MG63 (cell line): ENCODE results near the gene RNU1-4. TPM values are rescaled to one million over a fixed set of nuclear protein-coding genes. Genes with fewer than 3 reads are reported as not detected.
"Not testable (repeated sequence)": the region's sequence is repeated elsewhere in the genome, so short reads cannot be mapped to it uniquely, and the experiment has no call there.

Experiments used
- DNase-seq: peaks from one replicate; pipeline ENCODE4 v3.0.0-alpha.2; 2020
- H3K27me3 ChIP-seq: fragments of 250-450 bp; sonication (Bioruptor Pico); 2 replicates; pipeline ENCODE4 v1.5.1; 2020; ENCODE audit warnings: mild to moderate bottlenecking, moderate library complexity
- H3K36me3 ChIP-seq: fragments of 250-450 bp; sonication (Bioruptor Pico); 2 replicates; pipeline ENCODE4 v1.5.1; 2020; ENCODE audit warnings: mild to moderate bottlenecking, moderate library complexity
- H3K4me3 ChIP-seq: fragments of 250-450 bp; sonication (Bioruptor Pico); 2 replicates; pipeline ENCODE4 v1.5.1; 2020; ENCODE audit warnings: mild to moderate bottlenecking, moderate library complexity
- H3K9me3 ChIP-seq: fragments of 250-450 bp; sonication (Bioruptor Pico); 2 replicates; pipeline ENCODE4 v1.5.1; 2020; ENCODE audit warnings: mild to moderate bottlenecking, moderate library complexity
- total RNA-seq: library from RNA; depleted of rRNA; stranded (reverse); fragments of >200 nt; shearing (Covaris generic); gene quantifications from 2 replicates; pipeline ENCODE4 v1.2.3, GENCODE V29; 2014; ENCODE audit warnings: low replicate concordance; rRNA removed

The RNU1-4 gene
- total RNA-seq, result not detected in 2 replicates

DNA sequence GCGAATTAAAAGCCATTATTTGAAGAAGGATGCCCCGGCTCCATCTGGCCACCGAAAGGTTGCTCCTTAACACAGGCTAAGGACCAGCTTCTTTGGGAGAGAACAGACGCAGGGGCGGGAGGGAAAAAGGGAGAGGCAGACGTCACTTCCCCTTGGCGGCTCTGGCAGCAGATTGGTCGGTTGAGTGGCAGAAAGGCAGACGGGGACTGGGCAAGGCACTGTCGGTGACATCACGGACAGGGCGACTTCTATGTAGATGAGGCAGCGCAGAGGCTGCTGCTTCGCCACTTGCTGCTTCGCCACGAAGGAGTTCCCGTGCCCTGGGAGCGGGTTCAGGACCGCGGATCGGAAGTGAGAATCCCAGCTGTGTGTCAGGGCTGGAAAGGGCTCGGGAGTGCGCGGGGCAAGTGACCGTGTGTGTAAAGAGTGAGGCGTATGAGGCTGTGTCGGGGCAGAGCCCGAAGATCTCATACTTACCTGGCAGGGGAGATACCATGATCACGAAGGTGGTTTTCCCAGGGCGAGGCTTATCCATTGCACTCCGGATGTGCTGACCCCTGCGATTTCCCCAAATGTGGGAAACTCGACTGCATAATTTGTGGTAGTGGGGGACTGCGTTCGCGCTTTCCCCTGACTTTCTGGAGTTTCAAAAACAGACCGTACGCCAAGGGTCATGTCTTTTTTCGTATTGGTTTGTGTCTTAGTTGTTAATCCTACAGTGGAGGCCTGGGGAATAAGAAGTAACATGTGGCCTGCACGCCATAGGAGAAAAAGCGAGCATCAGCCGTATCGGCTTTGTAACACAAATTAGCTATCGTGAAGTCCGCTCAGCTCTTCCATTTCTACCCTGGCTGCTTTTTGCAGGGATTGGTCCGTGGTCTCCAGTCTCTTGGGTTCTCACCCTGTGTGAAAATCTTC lies at the start of gene RNU1-4:
Gene RNU1-4, plus strand, starts transcription at position 470 of the 918 bp plus-strand sequence.
- not testable (repeated sequence) for H3K27me3 ChIP-seq, H3K36me3 ChIP-seq

DNA sequence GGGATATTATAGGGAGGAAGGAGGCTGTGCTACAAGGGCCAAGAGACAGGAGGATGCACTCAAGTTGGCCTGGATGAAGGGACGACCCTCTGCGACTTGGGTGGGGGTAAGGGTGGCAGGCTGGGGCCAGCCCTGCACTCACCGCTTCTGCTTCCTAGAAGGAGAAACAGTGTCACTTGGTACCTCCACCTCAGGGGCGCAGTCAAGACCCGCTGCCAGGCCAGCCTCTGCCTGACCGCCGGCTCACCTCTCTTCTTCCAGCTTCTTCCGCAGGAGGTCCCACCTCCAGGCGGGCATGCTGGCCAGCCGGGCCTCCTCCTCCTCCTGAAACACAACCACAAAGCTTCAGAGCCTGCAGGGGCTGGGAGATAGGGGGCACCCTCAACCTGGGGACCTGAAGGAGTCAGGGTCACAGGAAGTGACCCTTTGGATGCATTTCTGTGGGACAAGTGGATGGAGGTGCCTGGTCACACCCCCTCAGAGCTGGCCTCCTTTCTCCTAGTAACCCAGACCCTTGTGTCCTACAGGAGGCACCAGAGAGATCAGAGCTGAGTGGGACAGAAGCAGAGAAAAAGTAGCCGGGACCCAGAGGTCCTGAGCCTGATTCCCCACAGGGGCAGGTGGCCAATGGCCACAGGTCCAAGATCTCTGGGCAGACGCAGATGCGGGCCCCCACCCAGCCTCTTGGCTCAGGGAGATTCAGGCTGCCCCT lies 49.2 kb upstream of the RNU1-4 start:
- H3K27me3 ChIP-seq, H3K36me3 ChIP-seq, DNase-seq: not testable (repeated sequence)

More for the DNA sequence above, at the start of gene RNU1-4:
- not testable (repeated sequence) for DNase-seq, H3K4me3 ChIP-seq, H3K9me3 ChIP-seq

DNA sequence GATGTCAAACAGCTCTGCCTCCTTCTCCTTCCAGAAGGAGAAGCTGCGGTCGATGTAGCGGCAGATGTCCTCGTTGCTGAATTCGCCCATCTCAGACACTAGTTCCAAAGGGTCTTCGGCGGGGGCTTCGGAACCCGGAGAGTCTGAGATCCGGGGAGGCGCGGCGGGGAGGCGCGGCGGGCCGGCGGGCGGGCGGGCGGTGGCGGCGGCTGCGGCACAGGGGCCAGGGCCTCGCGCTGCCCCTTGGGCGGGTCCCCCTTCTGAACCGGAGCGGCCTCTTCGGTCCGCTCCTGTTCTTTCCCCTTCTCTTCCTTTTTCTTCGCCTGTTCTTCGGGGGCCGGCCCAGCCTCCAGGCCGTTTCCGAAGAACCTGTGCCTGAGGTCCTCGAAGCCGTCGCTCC lies 48.0 kb upstream of the RNU1-4 start:
- H3K4me3 ChIP-seq, H3K27me3 ChIP-seq, DNase-seq, H3K9me3 ChIP-seq, H3K36me3 ChIP-seq: not testable (repeated sequence)

More for the DNA sequence above, 49.2 kb upstream of the RNU1-4 start:
- not testable (repeated sequence) for H3K9me3 ChIP-seq, H3K4me3 ChIP-seq

DNA sequence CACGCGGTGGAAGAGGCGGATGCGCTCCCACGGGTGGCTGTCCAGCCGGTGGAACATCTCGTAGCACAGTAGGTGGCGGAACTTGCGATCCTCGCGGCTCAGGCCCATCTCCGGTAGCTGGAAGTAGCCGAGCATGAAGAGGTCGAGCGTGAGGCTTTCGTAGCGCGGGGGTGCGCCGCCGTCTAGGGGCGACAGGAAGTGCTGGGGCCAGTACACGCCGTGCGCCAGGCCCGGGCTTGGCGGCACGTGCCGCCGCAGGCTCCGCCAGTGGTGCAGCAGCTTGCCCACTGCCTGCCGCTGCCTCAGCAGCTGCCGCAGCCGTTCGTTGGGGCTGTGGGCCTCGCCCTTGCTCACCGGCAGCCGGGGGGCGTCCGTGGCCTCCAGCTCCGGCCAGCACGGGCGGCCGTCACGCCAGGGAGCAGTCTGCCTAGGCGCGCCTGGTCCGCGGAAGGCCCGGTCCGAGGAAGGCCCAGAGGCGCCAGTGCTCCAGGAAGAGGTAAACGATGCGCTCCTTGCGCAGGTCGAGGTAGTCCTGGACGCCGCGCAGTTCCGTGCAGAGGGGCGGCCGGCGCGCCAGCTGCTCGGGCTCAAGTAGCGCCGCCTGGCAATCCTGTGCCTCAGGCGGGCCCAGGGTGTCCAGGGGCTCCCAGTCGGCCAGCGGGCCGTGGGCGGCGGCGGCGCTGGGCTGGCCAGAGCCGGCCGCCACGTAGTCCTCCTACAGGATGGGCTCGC lies 47.4 kb upstream of the RNU1-4 start:
- DNase-seq, result not testable (repeated sequence)

DNA sequence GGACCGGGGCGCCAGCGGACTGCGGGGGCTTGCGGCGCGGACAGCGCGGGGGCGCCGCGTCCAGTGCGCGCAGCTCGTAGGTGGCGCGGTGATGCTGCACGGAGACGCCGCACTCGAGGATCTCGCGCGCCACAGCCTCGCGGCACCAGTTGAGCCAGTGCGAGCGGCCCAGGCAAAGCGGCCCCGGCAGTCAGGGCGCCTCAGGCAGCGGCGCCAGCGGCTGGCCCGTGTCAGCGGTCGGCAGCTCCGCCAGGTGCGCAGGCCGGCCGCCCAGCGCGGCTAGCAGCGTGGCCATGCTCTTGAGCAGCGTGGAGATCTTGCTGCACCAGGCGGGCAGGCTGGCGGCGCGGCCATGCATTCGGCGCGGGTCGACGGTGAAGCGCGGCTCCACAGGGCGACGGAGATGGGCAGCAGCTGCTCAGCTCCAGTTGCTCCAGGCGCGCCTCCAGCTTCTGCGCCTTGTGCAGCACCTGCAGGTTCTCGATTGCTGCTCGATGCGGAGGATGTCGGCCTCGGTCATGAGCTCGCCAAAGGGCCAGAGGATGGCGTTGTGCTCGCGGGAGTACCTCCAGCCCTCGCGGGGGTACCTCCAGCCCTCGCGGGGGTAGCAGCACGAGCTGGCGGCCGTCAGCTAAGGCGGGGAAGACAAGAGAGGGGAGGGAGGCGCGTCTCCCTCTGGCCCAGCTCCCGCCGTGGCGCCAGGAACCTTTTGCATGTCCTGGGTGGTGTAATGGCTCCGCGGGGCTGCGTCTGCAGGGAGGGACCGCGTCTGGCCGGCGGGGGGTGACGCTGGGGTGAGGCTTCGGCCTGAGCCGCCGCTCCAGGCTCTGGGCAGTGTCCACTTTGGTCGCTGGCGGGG lies 46.6 kb upstream of the RNU1-4 start:
- H3K27me3 ChIP-seq, DNase-seq, H3K36me3 ChIP-seq, H3K9me3 ChIP-seq, H3K4me3 ChIP-seq: not testable (repeated sequence)

More for the DNA sequence above, 47.4 kb upstream of the RNU1-4 start:
- not testable (repeated sequence) for H3K36me3 ChIP-seq, H3K9me3 ChIP-seq, H3K4me3 ChIP-seq, H3K27me3 ChIP-seq

DNA sequence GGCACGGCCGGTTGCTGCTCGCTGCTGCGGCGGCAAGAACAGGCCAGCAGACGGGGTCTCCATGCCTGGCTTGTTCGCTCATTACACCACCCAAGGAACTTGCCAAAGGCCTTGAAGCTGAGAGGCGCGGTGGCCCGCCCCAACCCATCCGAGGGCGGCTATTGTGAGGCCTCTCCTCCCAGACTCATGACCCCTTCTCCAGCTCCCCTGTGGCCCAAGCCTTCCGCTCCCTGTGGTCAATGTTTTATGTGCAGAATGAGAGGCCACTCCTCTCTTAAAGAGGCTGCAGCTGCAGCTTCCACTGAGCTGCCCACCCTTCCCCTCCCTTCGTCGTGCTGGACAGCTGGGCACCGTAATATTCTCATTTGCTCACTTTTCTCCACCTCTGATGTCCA lies 46.0 kb upstream of the RNU1-4 start:
- H3K9me3 ChIP-seq, H3K36me3 ChIP-seq, DNase-seq, H3K4me3 ChIP-seq, H3K27me3 ChIP-seq: not testable (repeated sequence)

DNA sequence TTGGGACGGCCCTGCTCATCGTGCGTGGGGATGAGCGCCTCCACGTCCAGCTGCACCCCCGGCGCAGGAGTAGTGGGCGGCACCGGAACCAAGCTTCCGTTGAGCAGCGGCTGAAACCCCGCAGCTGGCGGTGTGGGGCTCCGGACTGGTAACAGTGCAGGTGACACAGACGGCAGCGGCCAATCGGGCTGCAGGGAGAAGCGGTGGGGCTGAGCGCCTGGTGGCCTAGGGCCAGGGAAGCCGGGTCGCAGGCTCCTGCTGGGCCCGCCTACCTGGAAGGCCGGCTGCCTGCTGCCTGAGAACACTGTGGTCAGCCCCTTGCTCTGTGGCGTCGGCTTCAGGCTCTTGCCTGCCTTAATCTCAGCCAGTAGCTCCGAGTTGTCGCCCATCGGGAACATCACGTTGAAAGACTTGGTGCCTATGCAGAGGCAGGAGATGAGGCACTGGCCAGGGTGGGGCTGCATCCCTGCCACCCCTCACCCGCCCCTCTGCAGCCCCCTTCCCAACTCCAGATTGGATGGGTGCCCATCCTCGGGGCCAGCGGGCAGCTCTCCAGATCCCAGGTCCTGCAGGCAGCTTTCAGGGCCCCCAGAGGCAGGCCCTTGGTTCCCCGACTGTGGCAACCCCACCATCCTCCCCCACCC lies 43.7 kb upstream of the RNU1-4 start:
- H3K9me3 ChIP-seq, DNase-seq, H3K4me3 ChIP-seq, H3K27me3 ChIP-seq, H3K36me3 ChIP-seq: not testable (repeated sequence)

DNA sequence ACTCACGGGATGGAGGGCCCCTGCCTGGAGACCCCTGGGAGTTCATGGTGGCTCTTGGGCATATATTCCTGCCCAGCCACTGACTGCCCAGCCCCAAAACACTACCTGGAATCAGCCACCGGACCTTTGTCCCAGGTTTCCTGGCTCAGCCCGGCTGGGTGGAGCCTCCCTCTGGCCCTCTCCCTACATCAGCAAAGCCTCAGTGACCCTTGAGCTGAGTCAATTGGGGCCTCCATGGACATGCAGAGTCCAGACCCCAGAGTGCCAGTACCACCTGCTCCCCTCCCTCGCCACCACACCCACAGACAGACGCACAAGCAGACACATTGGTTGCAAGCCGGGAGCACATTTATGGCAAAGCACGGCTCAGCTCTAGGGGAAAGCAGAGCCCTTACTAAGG lies 43.2 kb upstream of the RNU1-4 start:
- not testable (repeated sequence) for H3K36me3 ChIP-seq

DNA sequence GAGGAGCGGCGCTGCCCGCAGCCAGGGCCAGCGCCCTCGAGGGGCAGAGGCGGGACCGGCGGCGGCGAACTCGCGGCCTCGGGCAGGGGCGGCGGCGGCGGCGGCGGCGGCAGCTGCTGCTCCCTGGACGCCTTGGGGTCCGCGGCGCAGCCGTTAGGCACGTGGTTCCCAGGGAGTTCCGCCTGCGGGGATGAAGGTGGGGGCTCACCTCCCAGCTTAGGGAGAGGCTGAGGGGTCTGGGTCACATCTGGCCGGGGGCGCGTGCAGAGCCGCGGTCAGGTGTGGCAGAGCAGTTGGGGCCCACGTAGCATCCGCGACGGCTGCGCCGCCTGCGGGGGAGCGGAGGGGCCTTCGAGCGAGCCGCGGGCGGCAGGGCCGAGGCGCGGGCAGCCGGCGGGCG lies 40.9 kb upstream of the RNU1-4 start:
- not testable (repeated sequence) for H3K36me3 ChIP-seq, DNase-seq, H3K27me3 ChIP-seq, H3K9me3 ChIP-seq, H3K4me3 ChIP-seq

More for the DNA sequence above, 43.2 kb upstream of the RNU1-4 start:
- H3K27me3 ChIP-seq, H3K4me3 ChIP-seq, DNase-seq, H3K9me3 ChIP-seq: not testable (repeated sequence)

DNA sequence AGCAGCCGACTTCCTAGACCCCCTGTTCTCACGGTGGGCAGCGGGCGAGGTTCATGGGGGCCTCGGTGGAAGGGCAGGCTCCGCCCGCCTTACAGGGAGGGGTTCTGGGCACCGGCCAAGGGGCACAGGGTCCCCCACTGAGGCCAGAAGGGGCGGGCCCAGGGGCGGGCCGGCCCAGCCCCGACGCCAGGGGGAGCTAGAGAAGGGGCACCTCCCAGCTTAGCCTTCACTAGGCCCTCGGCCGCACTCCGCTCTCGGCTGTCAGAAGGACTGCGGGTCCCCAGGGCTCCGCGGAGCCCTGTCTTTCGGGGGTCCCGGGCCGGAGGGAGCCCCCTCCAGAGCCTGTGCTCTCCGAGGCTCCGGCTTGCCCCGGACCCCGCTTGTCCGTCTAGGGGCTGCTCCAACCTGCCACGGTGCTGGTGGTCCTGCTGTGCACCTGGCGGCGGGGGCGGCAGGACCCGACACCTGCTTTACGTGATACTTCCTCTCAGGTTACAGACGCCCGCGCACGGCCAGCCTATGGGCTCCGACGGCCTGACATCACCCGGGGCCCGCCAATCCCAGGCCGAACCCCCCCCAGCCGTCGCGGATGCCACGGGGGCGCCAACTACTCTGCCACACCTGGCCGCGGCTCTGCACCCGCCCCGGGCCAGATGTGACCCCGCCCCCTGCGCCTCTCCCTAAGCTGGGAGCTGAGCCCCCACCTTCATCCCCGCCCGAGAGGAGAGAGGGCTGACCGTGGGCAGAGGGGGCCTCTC lies 40.0 kb upstream of the RNU1-4 start:
- H3K36me3 ChIP-seq, DNase-seq, H3K27me3 ChIP-seq, H3K4me3 ChIP-seq, H3K9me3 ChIP-seq: not testable (repeated sequence)

DNA sequence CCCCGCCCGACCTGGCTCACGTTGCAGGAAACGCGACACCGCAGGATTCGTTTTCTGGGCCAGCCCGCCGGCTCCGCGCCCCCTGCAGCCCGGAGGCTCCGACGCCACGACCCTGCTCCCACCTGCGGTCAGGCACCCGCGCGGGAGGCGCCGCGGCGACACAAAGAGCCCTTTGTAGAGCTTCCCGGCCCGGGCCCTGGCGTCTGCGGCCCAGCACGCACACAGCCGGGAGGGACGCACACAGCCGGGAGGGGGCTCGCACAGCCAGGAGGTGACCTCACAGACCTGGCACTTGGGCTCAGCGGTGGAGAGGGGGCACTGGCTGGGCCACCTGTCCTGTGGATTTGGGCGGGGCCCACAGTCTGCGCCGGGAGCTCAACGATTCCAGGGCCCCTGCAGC lies 39.1 kb upstream of the RNU1-4 start:
- not testable (repeated sequence) for H3K4me3 ChIP-seq, H3K27me3 ChIP-seq, H3K36me3 ChIP-seq, H3K9me3 ChIP-seq, DNase-seq

DNA sequence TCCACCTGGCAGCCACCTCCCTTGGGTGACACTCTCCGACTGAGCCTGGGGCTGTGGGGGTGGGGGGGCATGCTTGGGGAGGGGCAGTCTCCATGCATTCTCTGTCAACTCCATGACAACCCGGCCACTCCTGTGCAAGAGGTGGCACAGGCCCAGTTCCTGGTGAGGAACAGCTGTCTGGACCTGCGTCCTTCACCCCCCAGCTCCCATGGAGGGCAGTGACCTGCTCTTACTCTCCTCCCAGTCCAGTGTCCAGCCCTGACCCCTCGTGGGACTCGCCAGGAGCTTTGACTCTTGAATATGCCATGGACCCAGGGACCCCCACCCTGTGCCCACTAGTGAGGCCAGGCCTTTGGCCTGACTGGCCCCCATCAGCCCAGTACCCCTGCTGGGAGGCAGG lies 38.0 kb upstream of the RNU1-4 start:
- not testable (repeated sequence) for H3K27me3 ChIP-seq, DNase-seq, H3K36me3 ChIP-seq, H3K4me3 ChIP-seq, H3K9me3 ChIP-seq

DNA sequence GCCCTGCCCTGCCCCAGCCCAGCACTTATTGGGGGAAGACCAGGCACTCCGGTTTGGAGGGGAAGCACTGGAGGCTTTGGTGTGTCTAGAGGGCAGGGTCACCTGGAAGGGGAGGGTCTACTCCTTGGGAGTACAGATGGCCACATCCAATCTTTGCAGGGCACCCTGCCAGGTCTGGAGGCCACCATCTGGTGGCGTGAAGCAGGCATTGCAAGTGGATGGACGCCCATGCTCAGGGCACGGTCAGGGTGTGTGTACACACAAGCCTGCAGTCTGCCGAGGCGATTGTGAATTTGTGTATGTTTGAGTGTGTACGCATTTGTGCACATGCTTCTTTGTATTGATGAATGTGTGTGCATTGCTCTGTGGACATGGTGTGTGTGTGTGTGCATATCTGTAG lies 37.2 kb upstream of the RNU1-4 start:
- H3K4me3 ChIP-seq, result not testable (repeated sequence)

DNA sequence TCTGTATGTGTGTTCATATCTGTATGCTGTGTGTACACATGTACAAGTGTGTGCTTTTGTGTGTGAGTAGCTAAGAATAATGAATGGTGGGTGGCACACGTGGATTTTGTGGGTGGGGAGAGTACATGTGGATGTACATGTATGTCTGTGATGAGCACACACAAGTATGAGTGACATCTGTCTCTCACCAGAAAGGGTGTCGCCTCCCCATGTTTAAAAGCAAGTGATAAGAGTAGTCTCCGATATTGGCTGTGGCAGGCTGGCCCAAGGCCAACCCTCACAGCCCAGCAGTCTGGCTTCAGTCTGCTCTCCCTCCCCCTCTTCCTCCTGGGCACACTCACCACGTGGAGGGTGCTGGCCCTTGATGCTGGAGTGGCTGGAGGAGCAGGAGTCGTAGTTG lies 36.7 kb upstream of the RNU1-4 start:
- not testable (repeated sequence) for DNase-seq, H3K9me3 ChIP-seq, H3K4me3 ChIP-seq, H3K36me3 ChIP-seq, H3K27me3 ChIP-seq

More for the DNA sequence above, 37.2 kb upstream of the RNU1-4 start:
- not testable (repeated sequence) for H3K36me3 ChIP-seq, H3K9me3 ChIP-seq, H3K27me3 ChIP-seq, DNase-seq

DNA sequence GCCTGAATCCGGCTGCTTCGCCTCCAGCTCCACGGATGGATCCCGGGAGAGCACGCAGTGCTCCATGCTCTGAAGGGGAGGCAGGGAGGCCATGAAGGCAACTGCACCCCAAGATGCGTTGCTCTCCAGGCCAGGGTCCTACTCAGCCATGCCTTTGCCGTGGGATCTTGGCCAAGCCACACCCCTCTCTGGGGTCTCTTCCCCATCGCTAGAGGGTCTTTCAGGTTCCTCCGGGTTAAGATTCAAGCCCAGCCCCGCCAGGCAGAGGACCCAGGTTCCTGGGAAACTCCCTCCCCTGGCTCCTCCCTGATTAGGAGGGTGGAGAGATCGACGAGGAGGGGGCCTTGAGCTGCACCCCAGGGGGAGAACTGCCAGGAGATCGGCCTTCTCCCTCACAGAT lies 36.2 kb upstream of the RNU1-4 start:
- not testable (repeated sequence) for H3K36me3 ChIP-seq, H3K27me3 ChIP-seq, DNase-seq

More for the DNA sequence above, 36.2 kb upstream of the RNU1-4 start:
- H3K4me3 ChIP-seq, H3K9me3 ChIP-seq: not testable (repeated sequence)
